NCI-H774 (cell line): Measurements from ENCODE around the gene ADAP1.

Experiments
- DNase-seq: peaks from one replicate; lab custom pipeline; 2025; lab: John Stamatoyannopoulos, UW

The ADAP1 gene

GRCh38 chr7:862157-862556 lies 92.3 kb downstream of the ADAP1 start:
- no peak for DNase-seq

- no peak for DNase-seq
Observed at GRCh38 chr7:861222-861621, 93.3 kb downstream of the ADAP1 start.

GRCh38 chr7:860149-860548 lies 94.3 kb downstream of the ADAP1 start:
- DNase-seq: no peak

- no peak for DNase-seq
Observed at GRCh38 chr7:859359-860030, 95.0 kb downstream of the ADAP1 start.

- DNase-seq: no peak
Observed at GRCh38 chr7:857661-858060, 96.8 kb downstream of the ADAP1 start.

- DNase-seq: no peak
Observed at GRCh38 chr7:856444-857095, 97.9 kb downstream of the ADAP1 start.

GRCh38 chr7:855686-856369 lies 98.7 kb downstream of the ADAP1 start:
- DNase-seq: no peak

GRCh38 chr7:854118-854775 lies 100.2 kb downstream of the ADAP1 start:
- DNase-seq: no peak

- DNase-seq: no peak
Observed at GRCh38 chr7:853366-854117, 100.9 kb downstream of the ADAP1 start.

GRCh38 chr7:851204-851603 lies 103.3 kb downstream of the ADAP1 start:
- no peak for DNase-seq

GRCh38 chr7:849781-850180 lies 104.7 kb downstream of the ADAP1 start:
- no peak for DNase-seq

- no peak for DNase-seq
Observed at GRCh38 chr7:849145-849544, 105.3 kb downstream of the ADAP1 start.
